GM12878 (cell line): ENCODE results near the gene RBP3. TPM values are rescaled to one million over a fixed set of nuclear protein-coding genes. Genes with fewer than 3 reads are reported as not detected.

ENCODE experiments used
- ATAC-seq: fragments of 200-7000 bp; cut with Tn5 transposase; 3 replicates; pipeline ENCODE4 v1.9.1; 2020; ENCODE audit warnings: mild to moderate bottlenecking, moderate library complexity
- BruUV-seq: library from RNA; stranded (reverse); fragments of 400-500 nt; replicated peaks from 2 replicates; lab custom pipeline; 2021; lab: Mats Ljungman, UMichigan
- CTCF ChIA-PET: fragments of 300-600 bp; sonication (Branson Sonifier 250); formaldehyde crosslinking; extraction: SDS; loops from one replicate; lab custom pipeline; 2021; ENCODE audit warnings: inconsistent platforms; lab: Yijun Ruan, JAX
- POLR2A ChIA-PET: fragments of 350-600 bp; formaldehyde crosslinking; extraction: SDS; loops from one replicate; lab custom pipeline; 2021; ENCODE audit warnings: inconsistent platforms; lab: Charles Lee
- RAD21 ChIA-PET: fragments of 300-600 bp; sonication (Branson Sonifier 250); formaldehyde crosslinking; loops from one replicate; lab custom pipeline; 2023; ENCODE audit warnings: antibody characterized with exemption; ENCODE audit not compliant: unreplicated experiment; lab: Charles Lee
- SMC1A ChIA-PET: fragments of 300-600 bp; sonication (Branson Sonifier 250); formaldehyde crosslinking; loops from one replicate; lab custom pipeline; 2023; ENCODE audit not compliant: unreplicated experiment, uncharacterized antibody; lab: Charles Lee
- DNase-seq: peaks from one replicate; pipeline ENCODE4 v3.0.0-alpha.2; 2011; ENCODE audit warnings: low read depth, low spot score
- FAIRE-seq: peaks from 3 replicates; lab custom pipeline; 2011; peaks lifted over from hg19 to GRCh38; lab: Jason Lieb, UNC
- H2AFZ ChIP-seq: 2 replicates; pipeline ENCODE4 v1.6.0; 2011; ENCODE audit warnings: low read depth, low read length, control low read depth; ENCODE audit not compliant: control insufficient read depth
- H3K27ac ChIP-seq: 2 replicates; pipeline ENCODE4 v1.5.1; 2011; ENCODE audit warnings: control low read depth; ENCODE audit not compliant: control insufficient read depth, insufficient read depth
- H3K27me3 ChIP-seq, 2 experiments: replicated peaks in 1 of 2; 2 replicates each; pipeline versions ENCODE4 v1.6.0 to v1.6.1; 2011; ENCODE audit warnings: low read length in 1 of 2; ENCODE audit not compliant: control insufficient read depth in 2 of 2, insufficient read depth in 2 of 2
- H3K36me3 ChIP-seq, 2 experiments: 2 replicates each; pipeline ENCODE4 v1.5.1; 2011; ENCODE audit warnings: low read length in 1 of 2; ENCODE audit not compliant: control insufficient read depth in 2 of 2, insufficient read depth in 2 of 2
- H3K4me1 ChIP-seq: 2 replicates; pipeline ENCODE4 v1.6.1; 2011; ENCODE audit warnings: mild to moderate bottlenecking, low read length, moderate library complexity, mixed read lengths; ENCODE audit not compliant: control insufficient read depth, insufficient read depth
- H3K4me2 ChIP-seq: 2 replicates; pipeline ENCODE4 v1.6.0; 2011; ENCODE audit warnings: control low read depth; ENCODE audit not compliant: control insufficient read depth, insufficient read depth
- H3K4me3 ChIP-seq: fragments of 200-600 bp; sonication (generic); 2 replicates; pipeline ENCODE4 v1.5.1; 2016
- H3K79me2 ChIP-seq: 2 replicates; pipeline ENCODE4 v1.6.0; 2011; ENCODE audit warnings: low read length; ENCODE audit not compliant: control insufficient read depth, insufficient read depth
- H3K9ac ChIP-seq: 2 replicates; pipeline ENCODE4 v1.8.0; 2011; ENCODE audit warnings: low read length, control low read depth, mixed read lengths; ENCODE audit not compliant: control insufficient read depth, insufficient read depth
- H3K9me3 ChIP-seq: replicated peaks from 3 replicates; pipeline ENCODE4 v1.5.1; 2011; ENCODE audit warnings: mild to moderate bottlenecking, low read length; ENCODE audit not compliant: control insufficient read depth, insufficient read depth
- H4K20me1 ChIP-seq: 2 replicates; pipeline ENCODE4 v1.6.0; 2011; ENCODE audit not compliant: control insufficient read depth, insufficient read depth
- BRCA1 ChIP-seq: IDR thresholded peaks from 2 replicates; pipeline ENCODE4 v1.6.1; 2011; ENCODE audit warnings: low read depth, low read length, improper control_type of control experiment
- CREM ChIP-seq: IDR thresholded peaks from 2 replicates; pipeline ENCODE4 v1.6.1; 2014; ENCODE audit warnings: antibody characterized with exemption, low read depth
- EED ChIP-seq: sonication (generic); IDR thresholded peaks from 2 replicates; pipeline ENCODE4 v1.6.1; 2016; ENCODE audit warnings: antibody characterized with exemption, low read depth
- ETV6 ChIP-seq, 2 experiments: fragments of 450-650 bp in 1 of 2; IDR thresholded peaks in 1 of 2; conservative IDR thresholded peaks in 1 of 2; 2 replicates each; pipeline ENCODE4 v1.6.1; 2014; ENCODE audit warnings: antibody characterized with exemption in 1 of 2, borderline replicate concordance in 1 of 2, low read depth in 1 of 2, mild to moderate bottlenecking in 1 of 2, moderate library complexity in 1 of 2
- HDGF ChIP-seq: fragments of 450-650 bp; IDR thresholded peaks from 2 replicates; pipeline ENCODE4 v1.6.1; 2016; ENCODE audit warnings: antibody characterized with exemption
- HSF1 ChIP-seq: fragments of 150-350 bp; IDR thresholded peaks from 2 replicates; pipeline ENCODE4 v1.6.1; 2014; ENCODE audit warnings: mild to moderate bottlenecking, low read depth, low read length
- PAX5 ChIP-seq: IDR thresholded peaks from 2 replicates; pipeline ENCODE4 v1.6.1; 2011; ENCODE audit warnings: low read depth, low read length, borderline replicate concordance
- POLR2AphosphoS2 ChIP-seq: IDR thresholded peaks from 2 replicates; pipeline ENCODE4 v1.6.1; 2011; ENCODE audit warnings: low read depth, mild to moderate bottlenecking, low read length, improper control_type of control experiment, moderate library complexity
- POU2F2 ChIP-seq: IDR thresholded peaks from 3 replicates; pipeline ENCODE4 v1.6.1; 2011; ENCODE audit warnings: low read depth, mild to moderate bottlenecking, low read length, borderline replicate concordance
- RAD51 ChIP-seq: fragments of 450-650 bp; IDR thresholded peaks from 2 replicates; pipeline ENCODE4 v1.6.1; 2016; ENCODE audit warnings: moderate library complexity, mild to moderate bottlenecking, inconsistent platforms
- SUZ12 ChIP-seq: fragments of 200-600 bp; sonication (generic); IDR thresholded peaks from one replicate; pipeline ENCODE4 v1.6.1; 2018; ENCODE audit warnings: antibody characterized with exemption, mild to moderate bottlenecking; ENCODE audit not compliant: unreplicated experiment
- YBX1 ChIP-seq: fragments of 450-650 bp; IDR thresholded peaks from 2 replicates; pipeline ENCODE4 v1.6.1; 2016; ENCODE audit warnings: antibody characterized with exemption
- ZNF274 ChIP-seq: IDR thresholded peaks from one replicate; pipeline ENCODE4 v1.8.0; 2011; ENCODE audit not compliant: insufficient read length, insufficient read depth
- WGBS: methylation state at CpG from one replicate; pipeline ENCODE4 v1.1.6; 2016; ENCODE audit warnings: low lambda C conversion rate; ENCODE audit not compliant: insufficient replicate concordance, insufficient coverage; ENCODE audit errors: missing lambda C conversion rate; 5-methylcytosine and 5-hydroxymethylcytosine counted together
- in situ Hi-C: fragments of 300-500 bp; cut with MboI; formaldehyde crosslinking; loops from 9 replicates; pipeline ENCODE4 v1.14.3; 2018; ENCODE audit warnings: mixed read lengths
- intact Hi-C: fragments of 100-400 bp; cut with micrococcal nuclease; formaldehyde crosslinking; loops from one replicate; pipeline ENCODE4 v1.14.2; 2022; ENCODE audit not compliant: unreplicated experiment
- polyA plus RNA-seq, 11 experiments: library from polyadenylated mRNA; depleted of rRNA in 4 of 11; unstranded in 6 of 11; stranded (reverse) in 5 of 11; fragments of >200 nt; fragmentation: Nextera tagmentation in 4 of 11; fragmentation: Illumina TruSeq in 1 of 11; extraction: Ambion mirVana in 4 of 11; extraction: Trizol in 1 of 11; gene quantifications; 1 replicate in 1 of 11; 2 replicates in 10 of 11; pipeline versions ENCODE4 v1.2.1 to v1.2.3, GENCODE V29; 2011 to 2016; ENCODE audit warnings: inconsistent platforms in 2 of 11, missing spikeins in 2 of 11, low read depth in 1 of 11
- total RNA-seq, 4 experiments: library from RNA; depleted of rRNA in 3 of 4; stranded (reverse); fragments of >200 nt in 3 of 4; fragmentation: Illumina TruSeq in 1 of 4; extraction: Trizol in 1 of 4; gene quantifications; 2 replicates each; pipeline versions ENCODE4 v1.2.1 to v1.2.3, GENCODE V29; 2013 to 2021
- TF ChIP-seq, protein P1 (sequence below): IDR thresholded peaks from 2 replicates; pipeline ENCODE4 v1.6.1; 2012; ENCODE audit warnings: improper control_type of control experiment, low read depth, low read length; ENCODE audit not compliant: insufficient replicate concordance

The RBP3 gene
- total and polyA plus RNA-seq, 10 of the 15 experiments (the other 5 are each of a cell fraction or from before 2014, with no cell fraction given) = not detected

DNA sequence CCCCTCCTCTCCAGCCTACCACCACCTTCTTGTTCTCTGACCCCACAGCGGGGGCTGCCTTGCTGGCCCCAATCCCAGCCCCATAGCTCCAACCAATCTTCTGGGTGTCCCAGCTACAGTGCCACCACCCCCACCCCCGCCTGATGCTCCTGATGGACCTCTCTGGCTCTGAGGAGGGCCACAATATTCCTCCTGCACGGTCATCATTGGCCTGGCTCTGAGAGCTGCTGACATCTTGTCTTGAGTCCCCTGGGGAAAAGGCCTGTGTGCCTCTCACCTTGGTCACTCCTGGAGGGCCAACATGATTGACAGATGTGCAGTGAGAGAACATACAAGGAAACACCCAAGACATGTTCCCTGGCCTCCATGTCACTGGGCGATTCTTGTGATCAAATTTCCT is 18.3 kb upstream of the RBP3 start:
- Histone ChIP-seq H3K27ac (no peak overlapping the region), H3K27me3 (no peaks in the 10 kb centered on the region; a peak in 2 of 4 replicates), H4K20me1 (no peaks in the 10 kb centered on the region; the same call in 1 of the 2 replicates), H3K4me1 (no peaks in the 10 kb centered on the region), H3K79me2 (no peaks in the 10 kb centered on the region), H2AFZ (no peak overlapping the region), H3K36me3 (no peaks in the 10 kb centered on the region), H3K4me2 (no peak overlapping the region), H3K9ac (no peak overlapping the region), H3K9me3 (no peaks in the 10 kb centered on the region), H3K4me3 (no peak overlapping the region)
- RAD21 ChIA-PET = no interaction called here
- POLR2A ChIA-PET = no interaction called here
- BruUV-seq = no TSS peak
- CTCF ChIA-PET = interaction anchor here (2.6 to 2.9 kb wide), 2 partner anchors 11 to 304 kb away, joined by 5 to 7 read pairs; no protein-coding TSS in a partner anchor
- 11% methylated on average over 4 of the region's 4 CpGs for WGBS
- in situ Hi-C loops = no loop called here
- DNase-seq (no peak), FAIRE-seq (no peak), ATAC-seq (no peak)
- SMC1A ChIA-PET = no interaction called here
- no peak for TF ChIP-seq POU2F2
- TF ChIP-seq YBX1 = no peak
- TF ChIP-seq BRCA1 = no peak
- TF ChIP-seq SUZ12 = no peak
- TF ChIP-seq CREM = no peak
- TF ChIP-seq, protein P1, sequence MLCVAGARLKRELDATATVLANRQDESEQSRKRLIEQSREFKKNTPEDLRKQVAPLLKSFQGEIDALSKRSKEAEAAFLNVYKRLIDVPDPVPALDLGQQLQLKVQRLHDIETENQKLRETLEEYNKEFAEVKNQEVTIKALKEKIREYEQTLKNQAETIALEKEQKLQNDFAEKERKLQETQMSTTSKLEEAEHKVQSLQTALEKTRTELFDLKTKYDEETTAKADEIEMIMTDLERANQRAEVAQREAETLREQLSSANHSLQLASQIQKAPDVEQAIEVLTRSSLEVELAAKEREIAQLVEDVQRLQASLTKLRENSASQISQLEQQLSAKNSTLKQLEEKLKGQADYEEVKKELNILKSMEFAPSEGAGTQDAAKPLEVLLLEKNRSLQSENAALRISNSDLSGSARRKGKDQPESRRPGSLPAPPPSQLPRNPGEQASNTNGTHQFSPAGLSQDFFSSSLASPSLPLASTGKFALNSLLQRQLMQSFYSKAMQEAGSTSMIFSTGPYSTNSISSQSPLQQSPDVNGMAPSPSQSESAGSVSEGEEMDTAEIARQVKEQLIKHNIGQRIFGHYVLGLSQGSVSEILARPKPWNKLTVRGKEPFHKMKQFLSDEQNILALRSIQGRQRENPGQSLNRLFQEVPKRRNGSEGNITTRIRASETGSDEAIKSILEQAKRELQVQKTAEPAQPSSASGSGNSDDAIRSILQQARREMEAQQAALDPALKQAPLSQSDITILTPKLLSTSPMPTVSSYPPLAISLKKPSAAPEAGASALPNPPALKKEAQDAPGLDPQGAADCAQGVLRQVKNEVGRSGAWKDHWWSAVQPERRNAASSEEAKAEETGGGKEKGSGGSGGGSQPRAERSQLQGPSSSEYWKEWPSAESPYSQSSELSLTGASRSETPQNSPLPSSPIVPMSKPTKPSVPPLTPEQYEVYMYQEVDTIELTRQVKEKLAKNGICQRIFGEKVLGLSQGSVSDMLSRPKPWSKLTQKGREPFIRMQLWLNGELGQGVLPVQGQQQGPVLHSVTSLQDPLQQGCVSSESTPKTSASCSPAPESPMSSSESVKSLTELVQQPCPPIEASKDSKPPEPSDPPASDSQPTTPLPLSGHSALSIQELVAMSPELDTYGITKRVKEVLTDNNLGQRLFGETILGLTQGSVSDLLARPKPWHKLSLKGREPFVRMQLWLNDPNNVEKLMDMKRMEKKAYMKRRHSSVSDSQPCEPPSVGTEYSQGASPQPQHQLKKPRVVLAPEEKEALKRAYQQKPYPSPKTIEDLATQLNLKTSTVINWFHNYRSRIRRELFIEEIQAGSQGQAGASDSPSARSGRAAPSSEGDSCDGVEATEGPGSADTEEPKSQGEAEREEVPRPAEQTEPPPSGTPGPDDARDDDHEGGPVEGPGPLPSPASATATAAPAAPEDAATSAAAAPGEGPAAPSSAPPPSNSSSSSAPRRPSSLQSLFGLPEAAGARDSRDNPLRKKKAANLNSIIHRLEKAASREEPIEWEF = no peak
- TF ChIP-seq ETV6 (conservative IDR thresholded peaks at IDR 0.05 in 1 of 2, IDR thresholded peaks at IDR 0.05 in 1 of 2; ENCODE audit: borderline replicate concordance in 1 of 2, low read depth in 1 of 2) = no peak
- no peak for TF ChIP-seq ZNF274
- TF ChIP-seq PAX5 = no peak
- no peak for TF ChIP-seq RAD51
- TF ChIP-seq POLR2AphosphoS2 = no peak
- TF ChIP-seq EED = no peak
- no peak for TF ChIP-seq HSF1
- TF ChIP-seq HDGF = no peak
- intact Hi-C loops = no loop called here
